SIG-M5 treated with dmso at 0.1 percent for 504 hours (cell line): ENCODE results near the gene BID.
"Not testable (repeated sequence)": the region's sequence is repeated elsewhere in the genome, so short reads cannot be mapped to it uniquely, and the experiment has no call there.

Experiments
- DNase-seq: peaks from one replicate; lab custom pipeline; 2025; ENCODE audit not compliant: unreplicated experiment; lab: John Stamatoyannopoulos, UW

The BID gene

DNA sequence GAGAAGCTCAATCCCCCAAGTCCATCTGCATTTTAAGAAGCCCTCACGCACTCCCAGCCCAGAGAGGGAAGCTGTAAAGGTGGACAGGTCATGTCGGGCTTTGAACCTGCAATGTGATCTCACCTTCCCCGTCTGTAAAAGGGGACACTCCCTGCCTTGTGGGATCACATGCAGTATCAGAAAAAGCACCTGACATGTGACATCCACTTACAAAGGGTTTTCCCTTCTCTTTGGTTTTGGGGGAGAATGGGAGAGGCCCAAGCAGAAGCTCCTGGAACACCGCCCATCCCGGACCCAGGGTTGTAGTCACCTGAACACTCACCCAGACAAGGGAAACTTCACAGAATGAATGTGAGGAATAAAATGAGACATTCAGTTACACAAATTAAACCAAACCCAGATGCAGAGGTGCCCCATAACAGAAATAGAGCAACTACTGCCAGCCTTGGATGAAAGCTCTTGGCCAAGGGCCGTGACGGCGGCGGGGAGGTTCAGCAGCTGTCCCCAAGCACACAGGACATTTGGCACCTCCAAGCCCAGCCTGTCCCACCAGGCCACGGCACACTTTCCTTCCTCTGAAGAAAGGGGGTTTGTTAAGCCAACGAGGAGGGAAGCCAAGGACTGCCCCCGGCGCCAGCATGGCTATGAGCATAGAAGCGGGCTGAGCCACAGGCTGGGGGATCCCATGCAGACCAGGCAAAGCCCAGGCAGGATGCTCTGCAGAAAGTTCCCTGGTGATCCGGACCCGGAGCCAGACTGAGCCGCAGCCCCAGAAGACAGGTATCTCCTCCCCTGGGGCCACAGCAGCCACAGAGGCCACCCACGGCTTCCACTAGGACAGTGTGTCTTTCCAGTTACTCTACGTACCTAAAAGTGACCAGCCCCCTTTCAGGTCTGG lies 3.8 kb downstream of the BID start:
- DNase-seq, result no peak

DNA sequence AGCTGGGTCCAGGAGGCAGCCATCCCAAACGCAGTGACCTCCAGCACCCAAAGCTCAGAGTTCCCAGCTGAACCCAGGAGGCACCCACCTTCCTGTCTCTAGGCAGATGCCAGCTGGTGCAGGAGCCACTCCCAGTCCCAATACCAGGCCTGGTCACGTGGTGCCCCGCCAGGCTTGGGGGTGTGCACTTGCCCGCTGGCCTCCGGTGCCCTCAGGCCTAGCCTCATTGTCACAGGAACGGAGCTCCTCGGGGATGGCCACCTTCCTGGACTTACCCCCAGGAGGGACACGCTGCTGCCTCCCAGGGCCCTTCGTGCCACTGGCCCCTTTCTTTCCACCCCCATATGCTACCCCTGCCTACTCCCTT lies 4.6 kb downstream of the BID start:
- no peak for DNase-seq

DNA sequence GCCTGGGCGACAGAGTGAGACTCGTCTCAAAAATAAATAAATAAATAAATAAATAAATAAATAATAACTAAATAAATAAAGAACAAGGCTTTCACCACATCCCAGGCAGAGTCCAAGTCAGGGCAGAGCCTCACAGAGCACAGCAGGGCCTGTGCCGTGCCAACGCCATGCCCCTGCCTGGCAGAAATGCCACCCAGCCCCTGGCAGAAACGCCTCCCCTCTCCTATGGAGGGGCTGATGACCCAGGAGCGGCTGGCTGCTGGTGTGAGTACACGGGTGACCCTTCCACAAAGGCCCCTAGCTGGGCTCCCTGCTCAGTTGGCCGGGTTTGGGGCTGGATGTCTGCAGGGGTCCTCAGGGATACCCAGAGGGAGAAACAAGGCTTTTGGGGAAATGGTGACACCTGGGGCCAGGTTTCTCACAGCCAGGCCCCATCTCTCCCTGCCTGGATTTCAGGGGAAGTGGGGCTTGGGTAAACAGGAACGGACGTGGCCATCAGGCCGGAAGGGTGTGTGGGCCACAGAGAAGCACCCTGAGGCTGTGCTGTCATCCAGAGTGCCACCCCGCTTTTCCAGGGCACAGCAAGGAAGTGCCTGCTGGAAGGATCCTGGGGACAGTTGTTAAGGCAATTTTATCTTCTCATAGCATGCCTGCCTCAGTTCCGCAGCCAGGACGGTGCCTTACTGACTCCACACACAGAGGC lies 5.1 kb downstream of the BID start:
- DNase-seq, result no peak

DNA sequence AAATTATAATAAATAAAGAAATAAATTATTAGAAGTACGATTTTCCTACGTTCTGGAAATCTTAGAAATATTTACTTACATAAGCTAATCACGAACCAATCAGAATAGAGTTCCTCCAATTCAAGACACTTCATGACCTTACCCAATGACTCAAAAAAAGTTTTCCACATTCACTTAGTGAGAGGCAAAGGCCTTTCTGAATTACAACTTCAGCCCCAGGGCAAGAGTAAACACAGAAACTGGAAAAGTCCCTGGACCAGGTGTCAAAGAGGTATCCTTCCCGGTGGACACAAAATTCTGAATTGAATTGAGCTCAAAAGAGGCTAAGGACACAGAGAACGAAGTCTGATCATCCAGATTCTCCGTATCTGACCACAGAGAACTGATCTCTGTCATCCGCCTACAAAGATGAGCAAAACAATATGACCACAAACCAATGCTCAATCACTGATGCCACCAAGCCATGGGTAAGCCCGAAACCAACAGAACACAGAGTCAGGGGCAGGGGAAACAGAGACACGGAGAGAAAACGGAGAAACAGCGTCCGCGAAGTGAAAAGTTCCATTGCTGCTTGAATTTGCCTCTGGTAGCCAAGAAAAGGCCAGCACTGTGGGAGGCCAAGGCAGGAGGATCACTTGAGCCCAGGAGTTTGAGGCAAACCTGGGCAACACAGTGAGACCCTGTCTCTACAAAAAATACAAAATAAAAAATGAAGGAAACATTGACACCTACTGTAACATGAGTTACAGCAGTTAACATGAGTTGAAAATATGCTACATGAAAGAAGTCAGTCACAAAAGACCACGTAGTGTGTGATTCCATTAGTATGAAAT lies 6.8 kb downstream of the BID start:
- DNase-seq, result no peak

DNA sequence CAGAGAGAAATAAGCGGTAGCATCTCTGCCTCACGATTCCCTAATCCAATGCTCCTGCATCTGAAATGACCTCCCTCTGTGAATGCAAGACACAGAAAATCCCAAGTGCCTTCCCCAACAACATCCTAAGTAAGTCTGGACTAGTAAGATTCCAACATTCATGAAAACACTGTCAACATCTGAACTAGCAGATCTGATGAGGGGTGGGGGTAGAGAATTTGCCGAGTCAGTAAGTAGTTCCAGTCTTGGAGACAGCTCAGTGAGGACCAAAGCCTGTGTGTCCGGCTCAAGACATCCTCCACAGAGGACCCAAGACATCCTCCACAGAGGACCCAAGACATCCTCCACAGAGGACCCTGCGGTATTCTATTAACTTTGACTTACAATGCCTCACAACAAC lies 9.4 kb downstream of the BID start:
- DNase-seq, result not testable (repeated sequence)

DNA sequence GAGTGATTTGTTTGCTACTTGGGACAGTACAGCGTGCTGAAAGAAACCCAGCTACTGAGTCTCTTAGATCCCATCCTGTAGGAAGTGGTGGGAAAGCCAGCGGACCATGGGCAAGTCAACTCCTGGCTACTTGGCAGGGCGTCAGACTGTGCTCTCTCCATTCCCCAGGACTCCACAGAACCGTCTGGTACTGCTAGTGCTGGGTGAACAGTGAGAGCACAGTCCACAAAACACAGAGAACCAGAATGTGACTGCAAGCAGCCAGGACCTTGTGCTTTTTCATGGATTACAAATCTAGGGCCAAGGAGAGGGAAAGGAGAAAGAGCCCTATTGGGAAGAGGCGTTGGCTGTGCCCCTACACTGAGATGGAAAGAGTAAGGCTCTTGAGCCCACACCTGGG lies 10.2 kb downstream of the BID start:
- DNase-seq, result no peak

DNA sequence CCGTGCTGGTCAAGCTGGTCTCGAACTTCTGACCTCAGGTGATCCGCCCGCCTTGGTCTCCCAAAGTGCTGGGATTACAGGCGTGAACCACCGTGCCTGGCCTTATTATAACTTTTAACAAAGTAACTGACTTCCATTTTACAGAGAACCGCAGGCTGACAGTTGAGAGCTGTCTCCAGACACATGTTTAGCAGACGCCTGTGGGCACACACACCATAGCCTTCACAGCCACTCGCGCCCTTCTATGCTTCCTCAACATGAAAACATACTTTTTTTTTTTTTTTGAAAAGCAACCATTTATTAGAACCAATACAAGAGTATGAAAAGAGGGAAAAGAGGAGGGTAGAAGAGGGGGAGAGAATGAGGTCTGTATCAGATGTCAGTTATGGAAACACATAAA lies 10.8 kb downstream of the BID start:
- not testable (repeated sequence) for DNase-seq

DNA sequence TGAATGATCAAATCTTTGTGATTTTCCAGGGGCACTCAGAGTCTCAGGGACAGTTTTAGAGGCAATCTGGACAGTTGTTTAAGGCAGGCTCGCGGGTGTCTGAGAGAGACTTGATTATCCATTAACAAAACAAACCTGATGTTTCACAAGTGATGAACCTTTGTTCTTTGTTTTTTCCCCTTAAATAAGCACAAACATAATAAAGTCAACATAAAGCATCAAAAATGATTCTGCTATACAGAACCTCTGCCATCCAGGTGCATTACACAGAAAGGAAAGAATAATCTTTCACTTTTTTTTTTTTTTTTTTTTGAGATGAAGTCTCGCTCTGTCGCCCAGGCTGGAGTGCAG lies 13.2 kb downstream of the BID start:
- DNase-seq, result no peak

DNA sequence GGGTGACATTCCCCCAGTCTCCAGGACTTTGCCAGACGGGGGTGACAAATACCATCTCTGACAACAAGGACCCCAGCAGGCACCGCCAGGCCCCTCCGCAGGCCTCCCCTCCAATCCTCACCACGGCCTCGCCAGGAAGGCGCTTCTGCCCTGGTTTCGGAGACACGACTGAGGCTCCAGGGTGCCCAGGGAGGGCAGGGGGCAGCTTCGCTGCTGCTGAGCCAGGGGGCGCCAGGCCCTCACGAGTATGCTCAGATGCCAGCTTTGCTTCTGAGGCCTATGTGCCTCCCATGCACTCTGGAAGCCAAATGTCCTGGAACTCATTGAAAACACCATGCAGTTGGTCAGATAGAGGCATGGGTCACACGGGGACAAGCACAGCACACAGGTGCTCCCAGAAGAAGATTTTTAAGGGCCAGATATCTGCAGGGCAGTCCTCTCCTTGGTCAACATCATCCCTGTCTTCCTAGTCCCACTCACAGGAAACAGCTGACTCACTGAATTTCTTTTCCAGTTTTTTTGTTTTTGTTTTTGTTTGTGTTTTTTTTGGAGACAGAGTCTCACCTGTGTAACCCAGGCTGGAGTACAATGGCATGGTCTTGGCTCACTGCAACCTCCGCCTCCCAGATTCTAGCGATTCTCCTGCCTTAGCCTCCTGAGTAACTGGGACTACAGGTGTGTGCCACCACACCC lies 19.9 kb downstream of the BID start:
- DNase-seq, result no peak

DNA sequence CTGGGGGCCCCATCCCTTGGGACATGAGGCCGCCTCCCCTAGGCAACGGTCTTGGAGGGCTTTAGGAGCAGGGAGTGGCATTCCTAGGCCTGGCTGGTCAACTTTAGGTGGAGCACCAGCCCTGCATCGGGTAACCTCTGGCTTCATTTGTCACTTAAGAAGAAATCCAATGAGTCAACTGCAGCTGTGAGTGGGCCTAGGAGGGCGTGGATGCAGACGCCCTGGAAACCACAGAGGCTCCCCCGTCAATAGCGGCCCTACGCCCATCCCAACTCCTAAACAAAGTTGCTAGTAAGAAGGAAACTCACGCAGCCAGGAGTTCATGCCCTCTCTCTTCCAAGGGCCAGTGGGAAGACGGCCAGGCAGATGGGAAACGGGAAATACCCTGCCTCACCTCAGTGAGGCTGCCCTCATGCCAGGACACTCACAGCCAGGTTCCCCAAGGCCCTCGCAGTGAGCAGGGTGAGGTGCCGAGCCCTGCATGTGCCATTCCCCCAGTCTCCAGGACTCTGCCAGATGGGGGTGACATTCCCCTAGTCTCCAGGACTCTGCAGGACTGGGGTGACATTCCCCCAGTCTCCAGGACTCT lies 20.8 kb downstream of the BID start:
- no peak for DNase-seq

DNA sequence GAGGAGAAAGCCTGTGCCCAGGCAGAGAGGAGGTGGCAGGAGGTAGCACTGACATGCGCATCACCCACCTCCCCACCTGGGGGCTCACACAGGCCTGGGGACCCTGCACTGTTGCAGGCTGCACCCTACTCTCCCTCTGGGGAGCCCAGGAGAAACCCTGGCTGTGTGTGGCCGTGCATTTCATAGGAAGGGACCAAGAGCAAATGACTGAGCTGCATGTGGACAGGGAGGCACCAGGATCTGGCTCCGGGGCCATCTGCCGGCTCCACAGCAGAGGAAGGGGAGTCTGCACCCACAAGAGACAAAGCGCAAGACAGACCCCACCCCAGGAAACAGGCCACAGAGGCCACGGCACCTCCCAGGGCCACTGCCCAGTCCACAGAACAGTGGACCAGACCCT lies 22.7 kb downstream of the BID start:
- DNase-seq, result no peak

DNA sequence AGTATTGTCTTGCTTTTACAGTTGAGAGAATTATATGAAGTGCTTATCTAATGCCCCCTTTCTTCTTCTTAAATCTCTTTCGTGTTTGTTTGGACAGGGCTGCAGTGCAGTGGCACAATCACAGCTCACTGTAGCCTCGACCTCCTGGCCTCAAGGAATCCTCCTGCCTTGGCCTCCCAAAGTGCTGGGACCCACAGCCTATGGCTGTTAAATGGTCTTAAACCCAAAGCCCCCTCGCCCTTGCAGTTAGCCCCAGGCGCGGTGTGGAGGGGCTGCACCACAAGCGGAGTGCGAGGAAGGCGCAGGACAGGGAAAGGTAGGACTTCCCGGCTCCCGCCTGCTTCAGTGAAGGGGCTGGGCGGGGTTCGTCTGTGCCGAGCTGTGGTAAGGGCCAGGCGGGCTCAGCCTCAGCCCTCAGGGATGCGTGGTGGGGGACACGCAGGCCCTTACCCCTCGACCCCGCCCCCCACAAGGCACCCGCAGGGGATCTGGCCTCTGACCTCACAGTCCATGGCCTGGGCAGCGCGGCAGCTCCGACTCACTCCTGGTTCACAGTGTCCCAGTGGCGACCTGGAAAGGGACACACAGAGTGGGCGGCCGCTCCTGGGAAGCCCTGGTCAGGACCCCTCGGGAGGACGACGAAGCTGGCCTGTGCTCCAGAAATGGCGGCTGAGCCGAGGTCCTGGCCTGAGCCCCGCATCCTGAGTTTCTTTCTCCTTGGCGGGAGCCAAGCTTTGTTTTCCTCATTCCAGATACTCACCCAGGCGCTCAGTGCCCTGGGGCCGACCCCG lies 24.5 kb downstream of the BID start:
- DNase-seq, result no peak

DNA sequence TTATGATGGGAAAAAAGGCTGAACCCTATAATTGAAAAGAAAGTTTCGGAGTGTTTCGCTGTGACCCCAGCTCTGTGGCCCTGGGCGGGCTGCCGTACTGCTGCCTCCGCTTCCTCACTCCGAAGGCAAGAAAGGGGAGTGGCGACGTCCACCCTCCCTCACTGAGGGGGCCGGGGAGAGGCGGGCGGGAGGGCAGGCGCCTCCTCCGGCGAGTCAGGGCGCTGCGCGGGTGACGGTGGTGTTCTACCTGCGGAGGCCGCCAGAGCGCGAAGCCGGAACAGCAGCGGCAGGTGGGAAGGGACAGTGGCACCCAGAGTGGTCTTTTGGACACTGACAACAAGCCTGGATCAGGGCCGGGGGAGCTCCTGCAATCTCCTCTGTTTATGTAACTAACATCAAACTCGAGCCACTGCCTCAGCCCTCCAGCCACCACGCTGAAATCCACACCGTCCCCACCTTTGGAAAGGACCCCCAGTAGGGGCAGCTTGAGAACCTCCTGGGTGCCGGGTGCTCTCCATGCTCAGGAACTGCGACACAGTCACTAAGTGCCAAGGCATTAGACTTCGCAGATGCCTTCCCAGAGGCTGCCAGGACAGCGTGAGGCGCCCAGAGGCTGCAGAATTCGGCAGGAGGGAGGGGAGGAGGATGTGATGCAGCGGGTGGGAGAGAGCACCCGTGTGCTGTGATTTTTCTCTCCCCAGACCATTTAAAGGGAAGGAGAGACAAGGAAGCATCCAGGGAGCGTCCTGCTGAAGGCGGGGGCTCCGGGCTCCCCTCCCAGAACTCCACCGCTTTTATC lies 25.5 kb downstream of the BID start:
- no peak for DNase-seq

DNA sequence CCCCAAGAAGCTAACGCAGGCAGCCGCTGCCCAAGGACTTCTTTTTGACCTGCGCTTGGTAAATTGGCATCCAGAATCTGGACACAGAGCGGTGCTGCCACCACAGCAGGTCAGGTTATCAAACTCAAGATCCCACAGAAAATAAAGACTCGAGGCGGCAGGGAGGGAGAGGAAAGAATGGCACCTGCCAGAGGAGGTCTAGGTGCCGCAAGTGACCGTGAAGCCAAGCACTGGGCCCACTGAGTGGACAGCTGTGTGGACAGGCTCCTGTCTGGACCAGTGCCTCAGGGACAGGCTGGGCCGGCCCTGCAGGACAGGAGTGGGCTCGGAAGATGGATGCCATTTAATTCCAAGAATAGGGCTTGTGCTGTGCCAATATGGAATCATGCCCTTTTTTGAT lies 27.4 kb downstream of the BID start:
- DNase-seq, result no peak

DNA sequence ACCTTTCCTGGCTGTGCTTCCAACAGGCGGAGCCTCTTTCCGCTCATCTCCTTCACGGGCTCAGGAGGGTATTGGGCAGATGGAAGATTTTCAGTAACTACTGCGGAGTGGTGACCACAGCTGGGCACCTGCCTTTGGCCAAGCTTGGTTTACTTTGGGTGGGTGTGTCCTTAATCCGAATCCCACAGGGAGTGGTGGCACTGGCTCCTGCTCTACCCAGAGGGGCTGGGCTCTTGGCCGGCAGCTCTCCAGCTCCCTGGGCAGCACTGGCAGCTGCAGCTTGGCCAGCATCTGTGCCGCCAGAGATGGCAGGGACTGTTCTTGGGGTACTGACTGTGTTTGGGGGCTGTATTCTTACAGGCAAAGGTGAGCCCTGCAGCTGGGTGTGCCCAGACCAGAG lies 29.8 kb downstream of the BID start:
- no peak for DNase-seq

DNA sequence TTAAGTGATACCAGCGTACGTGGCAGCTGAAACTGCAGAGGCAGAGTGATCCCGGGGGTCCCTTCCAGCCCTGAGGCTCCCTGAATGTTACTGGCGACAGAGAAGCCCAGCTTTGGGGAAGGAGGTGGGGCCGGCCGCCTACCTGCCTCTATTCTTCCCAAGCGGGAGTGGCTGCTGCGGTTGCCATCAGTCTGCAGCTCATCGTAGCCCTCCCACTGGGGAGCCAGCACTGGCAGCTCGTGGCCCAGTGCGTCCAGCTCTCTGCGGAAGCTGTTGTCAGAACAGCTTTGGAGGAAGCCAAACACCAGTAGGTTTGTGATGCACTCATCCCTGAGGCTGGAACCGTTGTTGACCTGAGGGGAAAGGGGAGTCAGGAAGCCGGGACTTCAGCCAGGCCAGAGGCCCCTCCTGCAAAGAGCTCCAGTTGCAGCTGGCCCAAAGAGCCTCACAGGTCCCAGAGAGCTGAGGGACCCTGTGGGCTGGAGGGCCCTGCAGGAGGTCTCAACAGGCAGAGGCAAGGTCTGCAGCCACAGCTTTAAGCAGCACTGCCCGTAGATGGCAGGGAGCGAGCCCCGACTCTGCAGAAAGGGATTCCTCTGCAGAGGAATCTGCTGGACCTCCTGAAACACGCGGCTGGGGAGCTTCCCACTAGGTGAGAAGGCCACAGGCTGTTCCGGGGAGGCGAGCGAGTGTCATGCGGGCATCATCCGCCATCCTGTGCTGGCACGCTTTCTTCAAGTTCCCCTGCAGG lies 30.4 kb downstream of the BID start:
- DNase-seq, result no peak

DNA sequence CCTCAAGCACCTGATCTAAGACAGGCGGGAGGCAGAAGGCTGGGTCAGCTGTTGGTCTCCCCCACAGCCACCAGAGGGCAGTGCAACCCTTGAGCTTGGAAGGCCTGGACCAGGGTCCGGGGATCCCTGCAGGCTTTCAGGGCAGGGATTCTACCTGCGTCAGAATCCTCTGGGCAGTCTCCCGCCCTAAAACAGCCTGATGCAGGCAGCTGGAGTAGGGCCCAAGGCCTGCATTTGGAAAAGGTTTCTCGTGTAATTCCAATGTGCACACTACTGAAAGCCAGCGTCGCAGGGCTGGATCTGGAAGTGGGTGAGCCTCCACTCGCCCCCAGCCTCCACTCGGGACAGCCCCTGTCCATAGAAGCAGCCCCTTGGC lies 31.8 kb downstream of the BID start:
- peak; percentile 25 for DNase-seq

DNA sequence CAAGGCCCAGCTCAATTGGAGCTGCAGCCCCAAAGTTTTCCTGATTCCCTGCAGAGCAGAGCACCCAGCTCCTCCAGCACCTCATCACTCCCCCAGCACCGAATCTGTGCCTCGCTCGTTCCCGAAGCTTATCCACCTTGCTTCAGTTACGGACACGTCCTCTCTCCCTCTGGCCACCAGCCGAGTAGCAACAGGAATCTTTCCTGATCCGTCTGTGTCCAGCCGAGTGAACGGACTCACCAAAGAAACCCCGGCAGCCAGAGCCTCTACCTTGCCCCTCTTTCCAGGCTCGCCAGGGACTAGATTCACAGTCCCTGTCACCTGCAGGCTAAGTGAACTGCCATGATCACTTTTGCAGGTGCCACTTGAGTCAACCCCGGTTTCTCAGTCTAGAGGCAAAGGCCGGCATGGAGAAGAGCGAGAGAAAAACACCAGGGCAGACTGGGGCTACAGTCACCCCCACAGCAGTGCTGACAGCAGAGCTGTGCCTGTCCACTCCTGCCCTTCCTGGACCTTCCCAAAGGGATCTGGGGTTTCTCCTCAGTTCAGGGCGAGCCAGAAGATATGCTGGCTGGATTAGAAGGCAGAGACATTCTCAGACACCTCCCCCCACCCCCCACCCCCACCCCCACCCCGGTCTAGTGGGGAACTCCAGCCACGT lies 32.3 kb downstream of the BID start:
- no peak for DNase-seq
